Measurements from ENCODE around the gene SLC12A7. TPM values are rescaled to one million over a fixed set of nuclear protein-coding genes. Genes with fewer than 3 reads are reported as not detected.

SLC12A7 gene
- total and polyA plus RNA-seq, 12 donors = 1.3 to 52.6 (median 24.4) TPM

DNA sequence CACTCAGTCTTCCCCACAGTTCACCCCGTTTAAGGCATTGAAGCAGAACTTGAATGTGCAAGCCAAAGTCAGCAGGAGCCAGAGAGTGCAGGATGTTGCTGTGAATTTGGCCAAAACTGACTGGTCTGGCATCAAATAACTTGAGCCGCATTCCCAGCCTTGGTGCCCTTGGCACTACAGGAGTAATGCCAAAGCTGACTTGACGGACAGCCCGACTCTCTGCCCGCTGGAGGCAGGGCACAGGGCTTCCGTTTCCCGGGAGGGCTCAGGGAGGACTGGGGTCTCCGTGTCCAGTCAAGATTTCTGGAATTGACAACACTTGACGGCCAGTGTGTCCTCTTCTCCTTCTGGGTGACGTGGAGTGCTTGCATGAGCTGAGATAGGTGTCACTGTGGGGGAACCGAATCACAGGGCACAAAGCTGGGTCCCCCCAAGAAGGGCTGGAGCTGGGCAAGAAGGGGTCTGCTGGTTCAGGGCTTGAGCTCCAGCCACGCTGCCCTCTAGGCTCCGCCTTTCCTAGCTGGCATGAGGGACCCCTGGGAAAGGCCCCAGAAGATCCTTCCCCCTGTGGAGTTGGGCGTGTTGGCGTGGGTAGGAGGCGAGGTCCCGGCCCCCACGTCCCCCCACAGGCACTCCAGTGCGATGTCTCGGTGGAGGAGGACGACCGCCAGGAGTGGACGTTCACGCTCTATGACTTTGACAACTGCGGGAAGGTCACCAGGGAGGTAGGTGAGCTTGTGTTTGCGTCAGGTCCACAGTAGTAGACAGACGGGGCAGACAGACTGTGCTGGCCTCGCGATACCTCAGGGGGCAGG is 78.0 kb downstream of the SLC12A7 start:
- Histone ChIP-seq H3K4me3 (no peak overlapping the region), H3K27ac (no peak overlapping the region), H3K9me3 (replicated peaks in 1 of 3) (no peaks in the 10 kb centered on the region), H3K36me3 (replicated peaks in 1 of 2) (no peaks in the 10 kb centered on the region), H3K4me1 (replicated peaks in 1 of 2) (no peaks in the 10 kb centered on the region), H3K27me3 (no peaks in the 10 kb centered on the region)
- intact Hi-C loops (cut with DNase I) = no loop called here
- no peak for TF ChIP-seq POLR2A (IDR thresholded peaks at IDR 0.05)
- TF ChIP-seq, protein P1, sequence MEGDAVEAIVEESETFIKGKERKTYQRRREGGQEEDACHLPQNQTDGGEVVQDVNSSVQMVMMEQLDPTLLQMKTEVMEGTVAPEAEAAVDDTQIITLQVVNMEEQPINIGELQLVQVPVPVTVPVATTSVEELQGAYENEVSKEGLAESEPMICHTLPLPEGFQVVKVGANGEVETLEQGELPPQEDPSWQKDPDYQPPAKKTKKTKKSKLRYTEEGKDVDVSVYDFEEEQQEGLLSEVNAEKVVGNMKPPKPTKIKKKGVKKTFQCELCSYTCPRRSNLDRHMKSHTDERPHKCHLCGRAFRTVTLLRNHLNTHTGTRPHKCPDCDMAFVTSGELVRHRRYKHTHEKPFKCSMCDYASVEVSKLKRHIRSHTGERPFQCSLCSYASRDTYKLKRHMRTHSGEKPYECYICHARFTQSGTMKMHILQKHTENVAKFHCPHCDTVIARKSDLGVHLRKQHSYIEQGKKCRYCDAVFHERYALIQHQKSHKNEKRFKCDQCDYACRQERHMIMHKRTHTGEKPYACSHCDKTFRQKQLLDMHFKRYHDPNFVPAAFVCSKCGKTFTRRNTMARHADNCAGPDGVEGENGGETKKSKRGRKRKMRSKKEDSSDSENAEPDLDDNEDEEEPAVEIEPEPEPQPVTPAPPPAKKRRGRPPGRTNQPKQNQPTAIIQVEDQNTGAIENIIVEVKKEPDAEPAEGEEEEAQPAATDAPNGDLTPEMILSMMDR (IDR thresholded peaks at IDR 0.05) = no peak
- WGBS, 4 donors = 71 to 84% (median 82%) methylated on average over 19 to 29 of the region's 29 CpGs
- DNase-seq = peak in 1 of 7 donors; percentile 9

- Histone ChIP-seq H3K27ac (no peak overlapping the region), H3K27me3 (no peaks in the 10 kb centered on the region), H3K36me3 (replicated peaks in 1 of 2) (no peaks in the 10 kb centered on the region), H3K9me3 (replicated peaks in 1 of 3) (no peaks in the 10 kb centered on the region), H3K4me3 (no peak overlapping the region), H3K4me1 (replicated peaks in 1 of 2) (no peaks in the 10 kb centered on the region)
- 85 to 92% (median 88%) methylated on average over 19 to 26 of the region's 26 CpGs for WGBS, 4 donors
- intact Hi-C loops (cut with DNase I) = no loop called here
- TF ChIP-seq POLR2A (IDR thresholded peaks at IDR 0.05) = no peak
- TF ChIP-seq, protein P1 (IDR thresholded peaks at IDR 0.05) = no peak
- DNase-seq = no peak
These were observed 78.7 kb downstream of the SLC12A7 start for GRCh38 chr5:1033178-1033577.

DNA sequence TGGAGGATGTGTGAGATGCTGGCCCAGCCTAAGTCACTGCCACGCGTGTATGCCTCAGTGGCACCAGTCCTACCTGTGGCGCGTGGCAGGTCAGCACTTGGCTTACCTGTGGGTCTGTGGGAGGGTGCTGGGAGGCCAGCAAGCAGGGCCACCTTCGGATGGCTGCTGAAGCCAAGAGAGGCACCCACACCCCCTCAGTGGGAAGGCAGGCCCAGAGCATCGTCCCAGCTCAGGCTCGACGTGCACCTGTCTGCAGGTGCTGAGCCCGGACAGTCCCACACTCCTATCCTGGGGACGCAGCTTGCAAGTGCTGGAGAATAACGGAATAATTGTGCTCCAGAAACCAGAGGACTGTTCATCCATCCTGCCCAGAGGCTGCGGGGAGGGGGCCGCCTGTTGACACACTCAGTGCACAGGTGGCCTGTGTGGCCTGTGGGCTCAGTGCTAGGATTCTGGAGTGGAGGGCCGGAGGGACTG is 79.3 kb downstream of the SLC12A7 start:
- no peak for DNase-seq
- Histone ChIP-seq H3K27me3 (no peaks in the 10 kb centered on the region), H3K9me3 (replicated peaks in 1 of 3) (no peaks in the 10 kb centered on the region), H3K36me3 (replicated peaks in 1 of 2) (no peaks in the 10 kb centered on the region), H3K4me3 (no peak overlapping the region), H3K27ac (no peak overlapping the region), H3K4me1 (replicated peaks in 1 of 2) (no peaks in the 10 kb centered on the region)
- TF ChIP-seq, protein P1 (IDR thresholded peaks at IDR 0.05) = no peak
- TF ChIP-seq POLR2A (IDR thresholded peaks at IDR 0.05) = no peak
- 85 to 95% (median 89%) methylated on average over 10 to 14 of the region's 14 CpGs for WGBS, 4 donors
- intact Hi-C loops (cut with DNase I) = no loop called here

DNA sequence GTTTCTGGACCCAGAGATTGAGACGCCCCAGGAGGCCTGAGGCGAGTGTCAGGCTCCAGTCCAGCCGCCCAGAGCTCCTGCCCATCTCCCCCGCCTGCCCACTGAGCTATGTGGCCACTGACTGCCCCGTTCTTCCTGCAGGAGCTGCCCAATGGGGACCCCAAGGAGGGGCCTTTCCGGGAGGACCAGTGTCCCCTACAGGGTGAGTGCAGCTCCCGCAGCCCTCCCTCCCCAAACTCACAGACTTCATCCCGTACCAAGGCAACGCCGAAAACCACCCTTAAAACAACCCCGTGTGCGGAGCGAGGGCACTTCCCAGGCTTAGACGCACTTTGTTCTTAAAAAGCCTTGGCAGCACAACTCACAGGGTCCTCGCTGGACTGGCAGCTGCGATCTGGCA is 79.9 kb downstream of the SLC12A7 start:
- no peak for DNase-seq
- WGBS, 4 donors = 80 to 93% (median 82%) methylated on average over 12 to 16 of the region's 16 CpGs
- no peak overlapping the region for H3K4me3 ChIP-seq
- TF ChIP-seq POLR2A (IDR thresholded peaks at IDR 0.05) = no peak
- TF ChIP-seq, protein P1 (IDR thresholded peaks at IDR 0.05) = no peak
- H3K36me3 ChIP-seq (replicated peaks in 1 of 2) = no peaks in the 10 kb centered on the region
- no peaks in the 10 kb centered on the region for H3K4me1 ChIP-seq (replicated peaks in 1 of 2)
- H3K27me3 ChIP-seq = no peaks in the 10 kb centered on the region
- intact Hi-C loops (cut with DNase I) = no loop called here
- H3K27ac ChIP-seq = no peak overlapping the region
- no peaks in the 10 kb centered on the region for H3K9me3 ChIP-seq (replicated peaks in 1 of 3)
